GM04503 (cell line): ENCODE measurements around the gene NRDE2.
"Not testable (repeated sequence)": the region's sequence is repeated elsewhere in the genome, so short reads cannot be mapped to it uniquely, and the experiment has no call there.

Experiments used
- DNase-seq: peaks from one replicate; pipeline ENCODE4 v3.0.0-alpha.2; 2012; ENCODE audit warnings: low read depth

The NRDE2 gene

GRCh38 chr14:90268420-90268819, 63.3 kb downstream of the NRDE2 start:
- DNase-seq: no peak

- no peak for DNase-seq
Measured at GRCh38 chr14:90266441-90267154, 65.1 kb downstream of the NRDE2 start.

GRCh38 chr14:90263748-90264449, 67.8 kb downstream of the NRDE2 start:
- DNase-seq: no peak

DNA sequence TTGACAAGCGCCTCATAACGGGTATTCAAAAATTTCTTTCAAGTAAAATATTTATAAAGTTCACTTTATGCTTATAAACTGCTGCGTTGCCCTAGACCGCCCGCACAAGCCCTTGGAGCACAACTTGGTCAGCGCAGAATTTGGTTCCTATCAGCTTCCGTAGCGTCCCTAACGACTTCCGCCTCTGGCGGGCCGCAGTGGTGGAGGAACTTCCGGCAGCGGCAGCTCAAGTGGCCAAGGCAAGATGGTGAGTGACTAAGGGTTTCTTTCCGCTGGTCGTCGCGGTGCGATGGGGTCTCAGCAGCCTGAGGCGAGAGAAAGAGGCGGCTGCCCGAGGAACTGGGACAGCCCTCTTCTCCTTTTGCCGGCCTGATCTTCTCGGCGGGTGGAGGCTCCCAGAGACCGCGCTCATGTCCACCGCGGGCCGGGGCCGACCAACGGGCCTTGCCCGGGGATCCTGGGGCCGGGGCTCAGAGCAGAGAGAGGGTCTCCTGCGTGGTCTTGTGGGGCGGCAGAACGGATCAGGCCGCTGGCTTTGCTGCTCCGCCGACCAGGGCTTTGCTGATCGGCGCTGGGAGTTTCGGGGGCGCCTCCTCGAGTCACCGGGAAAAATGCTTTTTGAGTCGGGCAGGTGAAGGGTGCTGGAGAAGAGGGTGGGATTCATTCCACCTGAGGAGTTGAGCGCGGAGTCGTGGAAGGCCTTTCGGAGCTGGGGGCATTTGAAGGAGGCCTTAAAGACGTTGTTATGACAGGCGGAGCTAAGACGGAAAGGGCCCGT, 75.2 kb downstream of the NRDE2 start, which contains the start of gene PSMC1:
PSMC1 (plus strand) TSS at position 200 of the 778 bp plus-strand sequence; CDS start at position 245, 45 bp downstream.
- DNase-seq: peak; percentile 73

GRCh38 chr14:90255871-90256270, 75.9 kb downstream of the NRDE2 start:
- no peak for DNase-seq

DNA sequence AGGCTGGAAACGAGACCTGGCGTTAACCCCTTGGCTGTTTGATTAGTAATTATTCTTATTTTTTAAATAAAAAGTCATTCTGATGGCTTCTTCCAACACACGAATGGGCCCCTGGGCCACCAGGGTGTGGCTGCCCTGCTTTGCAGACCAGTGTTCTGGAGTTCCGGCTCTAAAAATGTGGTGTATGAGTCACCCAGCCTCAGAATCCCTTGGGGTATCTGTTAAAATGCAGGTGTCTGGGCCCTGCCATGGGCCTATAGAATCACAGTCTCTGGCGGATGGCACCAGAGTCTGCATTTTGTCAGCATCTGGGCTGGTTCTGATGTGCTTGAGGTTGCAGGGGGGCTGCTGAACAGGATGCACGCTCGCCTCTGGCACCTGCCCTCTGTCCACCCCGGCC, 77.9 kb downstream of the NRDE2 start:
- no peak for DNase-seq

- no peak for DNase-seq
Measured at GRCh38 chr14:90248594-90248993, 83.1 kb downstream of the NRDE2 start.

GRCh38 chr14:90247441-90247840, 84.3 kb downstream of the NRDE2 start:
- not testable (repeated sequence) for DNase-seq

DNA sequence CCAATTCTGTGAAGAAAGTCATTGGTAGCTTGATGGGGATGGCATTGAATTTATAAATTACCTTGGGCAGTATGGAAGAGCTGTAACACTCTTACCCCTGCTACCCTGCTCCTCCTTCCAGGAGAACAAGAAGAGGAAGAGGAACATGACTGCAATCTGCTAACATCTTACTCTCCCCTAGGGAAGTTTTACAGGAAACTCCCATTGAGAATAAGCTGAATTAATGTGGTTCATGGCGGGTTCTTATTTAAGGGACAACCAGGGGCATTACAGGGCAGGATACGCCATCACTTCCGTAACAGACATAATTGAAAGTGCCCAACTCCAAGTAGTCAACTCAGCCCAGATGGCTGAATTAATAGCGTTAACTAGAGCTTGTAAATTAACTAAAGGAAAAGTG, 84.8 kb downstream of the NRDE2 start:
- no peak for DNase-seq

DNA sequence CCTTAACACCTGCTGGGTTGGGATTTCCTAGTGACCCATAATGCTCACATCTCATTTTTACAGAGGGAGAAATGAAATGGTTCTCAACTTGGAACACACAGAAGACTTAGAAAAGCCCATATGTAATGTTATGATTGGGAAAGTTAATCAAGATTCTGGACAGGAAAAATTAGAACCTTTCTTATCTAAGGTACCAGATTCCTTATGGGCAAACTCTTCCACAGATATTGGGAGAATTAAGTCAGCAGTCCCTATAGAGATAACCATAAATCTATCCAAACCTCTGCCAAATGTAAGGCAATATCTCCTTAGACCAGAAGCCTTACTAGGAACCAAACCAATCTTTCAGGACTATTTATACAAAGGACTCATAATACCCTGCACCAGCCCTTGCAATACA, 89.3 kb downstream of the NRDE2 start:
- DNase-seq: no peak

DNA sequence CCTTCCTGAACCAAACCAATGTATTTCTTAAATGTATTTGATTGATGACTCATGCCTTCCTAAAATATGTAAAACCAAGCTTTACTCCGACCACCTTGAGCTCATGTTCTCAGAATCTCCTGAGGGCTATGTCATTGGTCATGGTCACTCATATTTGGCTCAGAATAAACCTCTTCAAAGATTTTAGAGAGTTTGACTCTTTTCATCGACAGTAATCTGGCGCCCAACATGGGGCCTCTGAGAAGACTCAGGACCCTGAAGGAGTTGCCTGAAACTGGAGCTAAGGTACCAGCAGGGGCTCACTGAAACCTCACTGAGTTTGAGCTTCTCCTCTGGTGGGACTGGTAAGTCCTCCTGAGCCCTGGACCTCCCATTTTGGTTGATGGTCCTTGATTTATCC, 92.6 kb downstream of the NRDE2 start:
- DNase-seq: no peak

DNA sequence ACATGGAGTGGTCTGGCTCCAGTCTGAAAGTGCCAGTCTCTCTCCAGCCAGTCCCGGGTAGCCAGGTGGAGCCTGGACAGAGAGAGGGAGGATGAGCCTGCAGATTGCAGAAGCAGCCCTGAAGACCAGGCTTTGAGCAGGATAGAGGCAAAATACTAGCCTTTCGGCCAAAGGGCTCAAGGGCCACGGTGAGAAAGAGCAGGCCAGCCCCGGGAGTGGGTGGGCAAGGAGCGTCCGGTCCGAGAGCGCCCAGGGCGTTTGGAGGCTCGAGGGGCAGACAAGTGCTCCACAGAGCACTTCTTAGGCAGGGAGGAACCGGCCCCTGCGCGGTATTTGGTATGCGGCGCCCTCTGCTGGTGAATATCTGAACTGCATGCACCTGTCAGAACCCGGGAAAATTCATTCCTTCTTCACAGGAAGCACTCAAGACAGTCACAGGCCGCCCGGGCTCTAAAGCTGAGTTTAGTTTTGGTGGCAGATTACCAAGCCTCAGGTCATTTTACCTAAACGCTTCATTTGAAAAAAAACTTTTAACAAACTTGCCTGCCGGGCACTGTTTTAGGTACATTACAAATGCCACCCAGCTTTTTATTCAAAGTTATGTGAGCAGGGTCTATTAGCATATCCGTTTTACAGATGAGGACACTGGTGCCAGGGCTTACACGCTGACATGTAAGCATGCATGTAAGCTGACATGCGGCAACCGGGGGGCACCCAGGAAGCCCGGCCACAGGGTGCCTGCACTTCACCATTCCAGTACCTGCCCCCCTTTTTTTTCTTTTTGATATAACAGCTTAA, 96.4 kb downstream of the NRDE2 start:
- DNase-seq: no peak

GRCh38 chr14:90229942-90230341, 101.8 kb downstream of the NRDE2 start:
- not testable (repeated sequence) for DNase-seq

GRCh38 chr14:90228478-90228877, 103.3 kb downstream of the NRDE2 start:
- no peak for DNase-seq
